ENCODE results near the gene PRDX5. TPM values are rescaled to one million over a fixed set of nuclear protein-coding genes. Genes with fewer than 3 reads are reported as not detected.

Gene PRDX5
- total RNA-seq, 1 experiment from 2014 or later = 228 TPM

DNA sequence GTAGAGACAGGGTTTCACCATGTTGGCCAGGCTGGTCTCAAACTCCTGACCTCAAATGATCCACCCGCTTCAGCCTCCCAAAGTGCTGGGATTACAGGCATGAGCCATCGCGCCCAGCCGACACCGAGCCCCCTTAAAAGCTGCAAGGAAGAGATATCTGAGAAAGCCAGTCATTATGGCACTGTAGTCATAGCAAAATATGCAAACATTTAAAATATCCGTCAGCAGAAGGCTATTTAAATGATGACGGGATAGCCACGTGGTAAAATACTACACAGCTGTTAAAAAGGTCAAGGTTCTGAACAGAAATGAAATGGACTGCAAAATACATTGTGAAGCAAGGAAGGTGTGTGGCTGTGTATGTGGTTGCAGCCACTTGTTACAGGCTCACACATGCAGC, 15.6 kb downstream of the PRDX5 start:
- Histone ChIP-seq H2BK5ac (ENCODE audit: insufficient read length, low read length) (no peak overlapping the region), H2BK120ac (ENCODE audit: low read depth, low read length, poor library complexity, severe bottlenecking) (no peak overlapping the region), H3K27ac (ENCODE audit: insufficient read length, low read depth, low read length) (no peak overlapping the region), H3T11ph (ENCODE audit: low read length) (no peak overlapping the region), H4K5ac (ENCODE audit: insufficient read length, low read depth, low read length) (no peak overlapping the region), H3K4me2 (ENCODE audit: insufficient read depth, insufficient read length, low read length) (no peak overlapping the region), H4K8ac (replicated peaks; ENCODE audit: insufficient read length, low read depth, low read length) (no peak overlapping the region), H3K9me3 (ENCODE audit: control insufficient read depth, low read depth, low read length) (no peaks in the 10 kb centered on the region), H3K79me1 (ENCODE audit: insufficient read depth, low read depth, low read length, poor library complexity, severe bottlenecking) (no peaks in the 10 kb centered on the region), H2BK12ac (ENCODE audit: insufficient read length, low read depth, low read length) (no peak overlapping the region), H2AFZ (ENCODE audit: low read length) (no peak overlapping the region), H2BK15ac (ENCODE audit: low read depth, low read length) (no peak overlapping the region), H3K56ac (ENCODE audit: insufficient read length, low read depth, low read length) (no peak overlapping the region), H4K91ac (ENCODE audit: insufficient read length, low read depth, low read length) (no peak overlapping the region), H2AK5ac (ENCODE audit: insufficient read length, low read length) (no peak overlapping the region), H3K14ac (ENCODE audit: insufficient read depth, low read length) (no peak overlapping the region), H3K23ac (ENCODE audit: insufficient read length, low read depth, low read length) (no peak overlapping the region), H3K18ac (ENCODE audit: insufficient read length, low read depth, low read length) (no peak overlapping the region), H3K4me1 (ENCODE audit: insufficient read depth, low read length) (peaks cover 2% of the 10 kb centered on the region; the same call in 1 of the 2 replicates), H3K4ac (ENCODE audit: low read depth, low read length) (no peak overlapping the region), H4K20me1 (ENCODE audit: control insufficient read depth, insufficient read depth, insufficient read length) (no peaks in the 10 kb centered on the region), H3K23me2 (ENCODE audit: insufficient read length, low read depth, low read length, poor library complexity, severe bottlenecking) (no peaks in the 10 kb centered on the region), H3K27me3 (ENCODE audit: insufficient read depth, low read length) (no peaks in the 10 kb centered on the region), H3K79me2 (ENCODE audit: insufficient read depth, low read length) (no peaks in the 10 kb centered on the region), H3K9ac (ENCODE audit: extremely low read depth, insufficient read length, low read length) (no peak overlapping the region), H2BK20ac (ENCODE audit: low read depth, low read length, poor library complexity, severe bottlenecking) (no peak overlapping the region)
- no peaks in the 10 kb centered on the region for H3K9me3 Mint-ChIP-seq
- no peaks in the 10 kb centered on the region for H3K36me3 Mint-ChIP-seq (ENCODE audit: insufficient read depth in 1 of 3, low read depth in 3 of 3)
- no peak overlapping the region; a peak in 1 of 7 replicates for H3K27ac Mint-ChIP-seq
- peaks cover 7% of the 10 kb centered on the region for H3K27me3 Mint-ChIP-seq (ENCODE audit: low read depth)
- WGBS (ENCODE audit: extremely low coverage, insufficient read length, low lambda C conversion rate) = no CpG with 5 or more reads among the region's 8 CpGs
- H3K4me3 Mint-ChIP-seq = no peak overlapping the region; a peak in 1 of 5 replicates
- DNase-seq = no peak
- TF ChIP-seq, protein P1, sequence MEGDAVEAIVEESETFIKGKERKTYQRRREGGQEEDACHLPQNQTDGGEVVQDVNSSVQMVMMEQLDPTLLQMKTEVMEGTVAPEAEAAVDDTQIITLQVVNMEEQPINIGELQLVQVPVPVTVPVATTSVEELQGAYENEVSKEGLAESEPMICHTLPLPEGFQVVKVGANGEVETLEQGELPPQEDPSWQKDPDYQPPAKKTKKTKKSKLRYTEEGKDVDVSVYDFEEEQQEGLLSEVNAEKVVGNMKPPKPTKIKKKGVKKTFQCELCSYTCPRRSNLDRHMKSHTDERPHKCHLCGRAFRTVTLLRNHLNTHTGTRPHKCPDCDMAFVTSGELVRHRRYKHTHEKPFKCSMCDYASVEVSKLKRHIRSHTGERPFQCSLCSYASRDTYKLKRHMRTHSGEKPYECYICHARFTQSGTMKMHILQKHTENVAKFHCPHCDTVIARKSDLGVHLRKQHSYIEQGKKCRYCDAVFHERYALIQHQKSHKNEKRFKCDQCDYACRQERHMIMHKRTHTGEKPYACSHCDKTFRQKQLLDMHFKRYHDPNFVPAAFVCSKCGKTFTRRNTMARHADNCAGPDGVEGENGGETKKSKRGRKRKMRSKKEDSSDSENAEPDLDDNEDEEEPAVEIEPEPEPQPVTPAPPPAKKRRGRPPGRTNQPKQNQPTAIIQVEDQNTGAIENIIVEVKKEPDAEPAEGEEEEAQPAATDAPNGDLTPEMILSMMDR (conservative IDR thresholded peaks at IDR 0.05) = no peak
- peaks cover 12 to 15% of the 10 kb centered on the region in 2 experiments for H3K4me1 Mint-ChIP-seq
